Inflammatory macrophage treated with lipopolysaccharide for 1 hour (primary cell): ENCODE results near the gene JAG2.

Experiments
- DNase-seq, 2 donors: peaks; one replicate each; pipeline ENCODE4 v3.0.0-alpha.2; 2020 to 2022

The JAG2 gene

DNA sequence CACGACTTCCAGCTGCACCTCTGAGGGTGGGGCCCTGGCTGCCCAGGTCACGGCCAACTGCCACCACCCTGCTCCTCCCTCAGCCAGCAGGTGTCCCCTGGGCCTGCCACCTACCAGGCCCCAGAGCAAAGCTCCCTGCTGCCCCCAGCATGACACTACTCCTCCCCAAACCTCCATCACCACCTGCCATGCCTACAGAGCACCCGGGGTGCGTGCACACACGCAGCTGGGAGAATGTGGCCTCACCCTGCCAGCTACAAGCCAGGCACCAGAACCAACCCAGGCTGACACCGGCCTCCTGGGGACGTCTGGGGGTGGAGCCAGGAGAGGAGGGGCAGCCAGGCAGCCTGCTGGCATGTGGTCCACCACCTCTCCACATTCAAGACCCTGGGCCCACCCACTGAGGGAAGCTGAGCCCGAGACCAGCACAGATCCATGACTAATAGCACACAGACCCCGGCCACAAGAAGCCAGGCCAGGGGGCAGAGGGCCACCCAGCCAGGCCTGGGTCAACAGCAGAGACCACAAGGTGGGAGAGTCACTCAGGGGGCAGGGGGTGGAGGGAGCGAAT lies 3.4 kb downstream of the JAG2 start:
- no peak for DNase-seq

DNA sequence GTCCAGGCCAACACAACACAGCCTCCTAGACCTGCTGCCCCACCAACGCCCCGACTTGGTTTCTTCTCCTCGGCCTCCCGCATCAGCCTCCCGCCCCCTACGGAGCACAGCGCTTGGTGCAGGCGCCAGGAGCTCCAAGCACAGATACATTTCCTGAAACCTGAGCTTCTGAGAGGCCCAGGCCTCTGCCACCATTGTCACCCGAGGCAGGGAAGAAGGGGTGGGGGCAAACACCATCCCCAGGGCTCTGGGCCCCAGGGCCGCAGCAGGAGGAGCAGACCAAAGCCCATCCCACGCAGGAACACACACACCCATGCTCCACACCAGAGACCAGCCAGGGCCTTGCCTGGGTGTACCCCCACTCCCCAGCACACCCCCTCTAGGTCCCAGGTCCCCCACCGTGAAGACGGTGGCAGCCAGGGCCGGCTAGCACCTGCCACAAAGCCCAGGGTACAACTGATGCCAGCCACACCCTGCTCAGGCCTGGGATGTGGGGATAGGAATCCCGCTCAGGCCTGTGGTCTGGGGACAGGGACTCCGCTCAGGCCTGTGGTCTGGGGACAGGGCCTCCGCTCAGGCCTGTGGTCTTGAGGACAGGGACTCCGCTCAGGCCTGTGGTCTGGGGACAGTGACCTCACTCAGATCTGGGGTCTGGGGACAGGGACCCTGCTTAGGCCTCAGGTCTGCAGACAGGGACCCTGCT lies 5.4 kb downstream of the JAG2 start:
- no peak for DNase-seq

DNA sequence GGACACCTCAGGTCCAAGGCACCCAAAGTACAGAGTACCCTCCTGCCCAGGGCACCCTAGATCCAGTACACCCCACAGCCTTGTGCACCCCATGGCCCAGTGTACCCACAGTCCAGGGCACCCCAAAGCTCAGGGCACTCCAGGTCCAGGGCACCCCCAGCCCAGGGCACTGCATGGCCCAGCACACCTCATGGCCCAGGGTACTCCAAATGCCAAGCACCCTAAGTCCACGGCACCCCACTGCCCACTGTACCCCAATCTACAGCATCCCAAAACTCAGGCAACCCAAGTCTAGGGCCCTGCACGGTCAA lies 6.0 kb downstream of the JAG2 start:
- DNase-seq = no peak

DNA sequence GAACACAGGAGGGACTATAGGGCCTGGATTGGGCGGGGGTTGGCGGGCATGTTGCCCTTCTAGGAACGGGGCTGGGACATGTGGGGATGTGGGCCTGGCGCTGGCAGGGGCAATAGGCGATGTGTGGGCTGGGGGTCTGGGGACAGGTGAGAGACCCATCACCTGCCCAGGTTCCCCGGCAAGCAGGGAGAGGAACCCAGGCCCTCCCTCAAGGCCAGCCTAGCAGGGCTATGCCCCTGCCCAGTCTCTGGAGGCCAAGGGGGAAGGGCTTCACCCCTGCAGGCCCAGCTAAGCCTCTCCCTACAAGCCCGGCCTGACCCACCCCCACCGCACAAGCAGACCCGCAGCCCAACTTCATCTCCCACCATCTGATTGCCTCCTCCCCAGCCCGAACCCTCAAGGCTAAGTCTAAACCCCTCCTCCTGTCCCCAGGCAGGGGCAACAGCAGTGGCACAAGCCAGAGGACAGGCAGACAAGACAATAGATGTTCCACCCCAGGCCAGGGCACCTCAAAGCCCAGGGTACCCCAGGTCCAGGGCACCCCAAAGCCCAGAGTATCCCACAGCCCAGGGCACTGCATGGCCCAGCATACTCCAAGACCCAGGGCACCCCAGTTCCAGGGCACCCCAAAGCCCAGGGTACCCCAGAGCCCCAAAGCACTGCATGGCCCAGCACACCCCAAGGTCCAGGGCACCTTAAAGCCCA lies 6.5 kb downstream of the JAG2 start:
- DNase-seq = no peak

DNA sequence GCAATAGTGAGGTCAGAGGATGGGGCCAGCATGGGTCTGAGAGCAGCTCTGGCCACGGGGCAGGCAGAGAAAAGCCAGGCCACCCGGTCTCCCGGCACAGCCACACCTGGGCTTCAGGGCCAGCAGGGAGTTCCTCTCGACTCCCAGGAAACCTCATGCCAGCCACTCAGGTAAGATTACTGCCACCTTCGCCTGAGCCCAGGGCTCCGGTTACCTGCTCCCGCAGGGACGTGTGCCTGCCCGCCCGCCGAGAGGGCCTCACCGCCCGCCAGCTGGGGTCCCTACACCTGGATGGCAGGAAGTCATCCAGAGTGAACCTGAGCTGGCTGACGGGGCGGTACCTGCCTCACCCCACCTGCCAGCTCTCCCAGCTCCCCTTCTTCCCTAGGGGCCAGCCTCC lies 7.3 kb downstream of the JAG2 start:
- no peak for DNase-seq

DNA sequence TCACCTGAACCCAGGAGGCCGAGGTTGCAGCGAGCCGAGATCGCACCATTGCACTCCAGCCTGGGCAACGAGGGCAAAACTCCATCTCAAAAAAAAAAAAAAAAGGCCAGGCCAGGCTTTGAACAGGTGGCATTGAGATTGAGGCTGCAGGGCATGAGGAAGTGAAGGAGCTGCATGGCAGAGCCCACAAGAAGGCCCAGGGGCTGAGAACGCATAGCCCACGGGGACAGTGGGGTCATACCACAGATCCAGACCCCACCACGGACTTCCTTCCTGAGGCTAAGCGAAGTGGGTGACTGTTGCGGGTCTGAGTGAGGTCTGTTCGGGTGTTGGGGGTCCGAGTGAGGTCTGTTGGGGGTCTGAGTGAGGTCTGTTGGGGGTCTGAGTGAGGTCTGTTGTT lies 7.8 kb downstream of the JAG2 start:
- DNase-seq = no peak

DNA sequence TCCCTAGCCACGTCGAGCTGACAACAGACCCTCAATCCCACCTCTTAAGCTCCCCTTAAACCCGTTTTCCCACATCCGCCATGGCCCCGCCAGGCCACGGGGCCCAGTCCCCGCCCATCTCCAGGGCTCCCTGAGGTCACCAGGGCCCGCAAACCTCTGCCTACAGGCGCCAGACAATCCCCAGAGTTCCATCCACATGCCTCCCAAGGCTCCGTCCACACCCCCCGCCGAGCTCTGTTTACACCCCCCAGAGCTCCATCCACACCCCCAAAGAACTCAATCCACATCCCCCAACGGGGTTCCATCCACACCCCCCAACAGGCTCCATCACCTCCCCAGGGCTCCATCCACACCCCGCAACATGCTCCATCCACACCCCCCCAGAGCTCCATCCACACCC lies 9.2 kb downstream of the JAG2 start:
- DNase-seq = no peak

DNA sequence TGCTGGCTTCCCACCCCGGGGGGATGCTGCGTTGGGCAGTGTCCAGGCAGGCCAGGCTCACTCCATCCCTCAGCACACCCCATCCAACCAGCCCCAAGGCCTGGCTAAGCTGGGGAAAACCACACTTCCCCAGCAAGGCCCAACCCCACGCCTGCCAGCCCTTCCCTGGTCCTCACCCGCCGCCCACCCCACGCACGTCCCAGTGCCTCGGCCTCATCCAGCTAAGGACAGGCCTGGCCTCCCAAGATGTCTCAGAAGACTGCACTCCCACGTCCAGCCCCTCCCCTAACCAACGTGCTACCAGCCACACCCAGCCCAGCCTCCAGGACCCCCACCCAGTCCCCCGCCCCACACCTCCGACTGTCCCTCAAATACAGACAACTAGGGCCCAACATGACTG lies 9.8 kb downstream of the JAG2 start:
- DNase-seq = peak in 1 of 2 donors; percentile 16

DNA sequence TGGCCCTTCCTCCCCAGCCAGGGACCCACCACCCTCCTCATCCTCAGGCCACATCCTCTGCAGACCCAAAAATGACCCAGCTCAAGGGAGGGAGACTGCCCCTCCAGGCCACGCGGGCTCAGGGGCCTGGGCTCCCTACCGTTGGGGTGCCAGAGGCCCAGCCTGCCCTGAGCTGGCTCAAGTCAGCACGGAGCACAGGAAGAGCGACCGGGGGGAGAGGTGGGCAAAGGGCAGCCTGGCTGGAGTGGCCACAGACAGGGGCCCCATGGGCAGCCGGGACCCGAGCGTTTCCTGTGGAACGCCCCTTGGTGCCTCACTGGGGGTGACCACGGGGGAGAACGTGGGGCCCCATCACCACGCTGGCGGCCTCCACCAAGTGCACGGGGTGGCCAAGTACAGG lies 10.7 kb downstream of the JAG2 start:
- no peak for DNase-seq

DNA sequence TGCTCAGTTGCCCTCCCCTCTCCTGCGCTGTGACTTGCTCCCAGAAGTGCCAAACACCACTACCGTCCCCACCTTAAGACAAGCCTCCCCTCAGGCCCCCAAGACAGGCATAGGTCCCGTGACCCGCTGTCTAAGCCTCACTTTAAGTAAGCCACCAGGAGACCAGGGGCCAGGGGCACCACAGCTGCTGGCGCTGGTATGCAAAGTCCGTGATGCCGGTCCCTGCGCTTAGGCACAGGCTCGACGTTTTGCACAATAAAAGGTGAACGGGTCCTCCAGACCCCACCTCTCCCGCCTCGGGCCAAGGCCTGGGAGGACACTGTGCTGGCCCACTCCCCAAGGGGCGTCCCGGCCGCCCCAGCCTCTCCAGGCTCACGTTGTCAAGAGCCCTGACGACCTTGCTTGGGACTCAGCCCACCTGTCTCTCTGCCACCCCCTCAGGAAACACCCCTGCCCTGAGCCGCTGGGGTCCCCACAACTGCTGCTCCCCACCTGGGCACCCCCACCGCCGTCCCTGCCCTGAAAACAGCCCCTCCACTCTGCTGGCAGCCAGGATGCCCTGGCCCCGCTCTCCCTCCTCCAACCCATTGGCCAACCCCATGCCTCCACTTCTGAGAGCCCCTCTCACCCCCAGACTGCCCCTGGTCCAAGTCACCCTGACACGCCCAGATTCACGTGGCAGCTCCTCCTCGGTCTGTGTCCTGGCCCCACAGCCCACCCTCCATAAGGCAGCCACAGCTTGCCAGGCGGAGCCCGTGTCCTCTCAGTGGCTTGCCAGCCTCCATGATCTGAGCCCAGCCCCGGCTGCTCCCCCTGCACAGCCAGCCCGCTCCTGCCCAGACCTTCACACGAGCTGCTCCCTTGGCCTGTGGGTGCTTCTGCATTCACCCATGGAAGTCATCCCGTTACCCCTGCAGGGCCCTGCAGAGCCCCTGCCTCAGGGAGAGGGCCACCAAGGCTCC lies 11.9 kb downstream of the JAG2 start:
- no peak for DNase-seq

DNA sequence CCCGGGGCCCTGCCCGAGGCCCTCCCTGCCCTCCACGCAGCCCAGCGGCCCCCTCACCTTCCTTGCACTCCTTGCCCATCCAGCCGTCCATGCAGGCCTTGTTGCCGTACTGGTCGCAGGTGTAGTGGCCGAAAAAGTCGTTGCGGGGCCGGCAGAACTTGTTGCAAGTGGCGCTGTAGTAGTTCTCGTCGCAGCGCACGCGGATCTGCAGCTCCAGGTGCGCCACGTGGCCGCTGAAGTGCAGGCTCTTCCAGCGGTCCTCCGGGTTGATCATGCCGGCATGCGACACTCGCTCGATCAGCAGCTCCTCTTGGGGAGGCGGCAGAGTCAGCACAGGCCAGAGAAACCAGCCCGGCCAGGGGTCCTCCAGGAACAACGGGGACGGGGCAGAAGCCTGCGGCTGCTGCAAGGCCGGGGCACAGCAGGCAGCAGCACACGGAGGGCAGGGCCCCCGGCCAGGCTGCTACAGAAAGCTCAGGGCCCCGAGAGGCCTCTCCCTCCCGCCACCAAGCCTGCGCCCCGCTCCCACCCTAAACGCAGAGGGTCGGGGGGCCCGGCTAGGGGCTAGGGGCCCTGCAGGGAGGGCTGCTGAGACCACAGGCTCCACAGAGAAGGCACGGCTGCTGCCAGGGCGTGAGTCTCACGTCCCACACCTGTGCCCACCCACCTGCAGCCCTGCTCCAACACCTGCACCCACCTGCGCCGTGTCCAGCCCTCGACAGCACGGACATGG lies 12.7 kb downstream of the JAG2 start:
- no peak for DNase-seq

DNA sequence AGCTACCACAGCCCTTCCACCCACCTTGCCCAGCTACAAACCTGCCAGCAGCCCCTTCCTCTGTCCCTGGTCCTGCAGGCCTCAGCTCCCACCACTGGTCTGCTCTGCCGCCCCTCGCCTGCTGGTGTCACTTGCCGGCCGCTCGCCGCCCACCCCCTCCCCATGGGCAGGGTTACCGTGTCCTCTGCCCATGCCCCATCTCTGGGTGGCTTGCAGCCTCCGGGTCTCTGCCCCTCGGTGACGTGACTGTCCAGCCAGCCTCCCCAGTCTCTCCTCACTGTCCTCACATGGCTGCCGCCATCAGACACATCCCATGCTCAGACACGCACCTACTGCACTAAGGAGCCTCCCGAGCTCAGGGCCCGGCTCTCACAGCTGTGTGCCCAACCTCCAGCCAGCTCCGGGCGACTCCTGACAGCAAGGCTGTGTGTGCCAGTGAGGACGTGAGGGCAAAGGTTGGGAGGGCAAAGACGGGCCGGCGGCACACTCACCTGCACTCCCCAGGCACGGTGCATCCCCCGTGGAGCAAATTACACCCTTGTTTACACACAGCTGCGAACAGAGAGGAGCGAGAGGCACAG lies 13.4 kb downstream of the JAG2 start:
- no peak for DNase-seq

DNA sequence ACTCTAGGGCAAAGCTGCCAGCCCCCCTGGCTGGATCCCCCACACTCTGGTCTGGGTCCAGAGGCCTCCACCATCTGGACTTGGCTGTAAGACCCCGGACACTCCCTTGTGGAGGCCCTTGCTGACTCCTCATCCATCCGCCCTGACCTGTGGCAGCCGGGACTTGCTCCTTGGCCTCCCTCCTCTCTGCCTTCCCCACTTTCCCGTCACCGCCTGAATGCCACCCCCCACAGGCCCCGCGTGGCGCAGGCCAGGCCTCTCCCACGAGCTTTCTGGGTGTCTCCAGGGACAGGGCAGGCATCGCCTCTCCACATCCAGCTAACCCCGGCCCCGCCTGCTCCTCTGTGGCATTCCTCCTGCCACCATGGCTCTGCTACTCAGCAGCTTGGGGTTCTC lies 14.1 kb downstream of the JAG2 start:
- no peak for DNase-seq

DNA sequence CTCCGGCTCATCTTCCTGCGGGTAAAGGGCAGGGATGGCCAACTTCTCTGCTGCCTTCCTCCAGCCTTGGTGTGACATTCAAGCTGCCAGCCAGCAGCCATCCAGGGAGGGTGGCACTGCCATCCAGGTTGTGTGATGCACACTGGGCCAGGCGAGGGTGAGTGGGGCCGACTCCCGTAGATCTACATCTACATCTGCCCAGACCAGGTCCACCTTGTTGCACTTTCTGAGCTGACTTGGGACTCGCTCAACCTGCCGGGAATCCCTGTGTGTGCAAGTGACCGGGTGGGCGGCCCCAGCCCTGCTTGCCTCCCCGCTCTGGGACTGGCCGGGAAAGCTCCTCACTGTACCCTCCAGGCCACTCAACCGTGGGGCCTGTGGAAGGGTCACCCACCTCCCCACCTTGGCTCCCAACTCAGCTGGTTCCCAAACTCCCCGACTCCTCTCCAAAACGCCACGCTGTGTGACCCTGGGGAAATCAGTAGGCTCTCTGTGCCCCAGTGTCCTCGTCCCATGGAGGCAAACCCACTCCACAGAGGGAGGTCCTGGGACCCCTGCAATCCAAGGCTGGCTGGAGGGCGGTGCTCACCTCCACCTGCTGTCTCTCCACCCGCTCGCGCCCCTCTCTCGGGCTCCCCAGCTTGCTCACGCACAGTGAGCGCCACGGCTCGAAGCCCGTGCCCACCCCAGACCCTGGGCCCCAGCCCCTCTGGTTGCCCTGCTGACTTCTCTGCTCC lies 14.7 kb downstream of the JAG2 start:
- no peak for DNase-seq

DNA sequence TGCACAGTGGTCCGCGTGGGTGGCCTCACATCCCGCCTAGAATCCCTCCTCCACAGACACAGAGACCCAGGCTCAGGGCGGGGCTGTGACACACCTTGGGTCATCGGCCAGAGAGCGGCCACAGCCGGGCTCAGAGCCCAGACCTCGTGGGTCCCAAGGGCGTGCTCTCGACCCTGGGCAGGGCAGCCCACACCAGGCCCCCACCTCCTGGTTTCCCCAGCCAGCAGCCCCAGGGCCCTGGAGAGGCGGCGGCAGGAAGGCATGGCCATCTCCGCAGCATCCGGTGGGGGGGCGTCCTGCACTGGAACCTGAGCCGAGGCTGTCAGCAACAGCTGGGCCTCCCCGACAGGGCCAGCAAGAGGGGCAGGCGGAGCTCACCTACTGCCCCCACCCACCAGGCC lies 15.2 kb downstream of the JAG2 start:
- no peak for DNase-seq

DNA sequence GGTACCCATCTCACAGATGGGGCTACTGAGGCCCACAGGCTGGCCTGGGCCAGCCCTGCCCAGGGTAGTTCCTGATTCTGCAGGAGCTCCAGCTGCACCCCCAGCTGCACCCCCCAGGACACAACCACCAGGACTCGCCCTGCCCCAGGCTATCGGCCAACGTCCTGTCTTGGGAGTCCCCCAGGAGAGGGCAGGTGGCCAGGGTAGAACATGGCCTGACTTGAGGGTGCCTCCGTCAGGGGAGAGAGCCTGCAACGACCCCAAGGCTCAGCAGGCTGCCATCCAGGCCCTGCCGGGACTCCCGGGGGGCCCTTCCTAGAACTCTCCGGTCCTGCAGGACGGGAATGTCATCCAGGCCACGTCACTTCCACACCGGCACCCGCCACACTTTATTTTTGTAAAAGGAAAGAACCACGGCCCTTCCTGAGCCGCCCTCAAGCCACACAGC lies 15.8 kb downstream of the JAG2 start:
- no peak for DNase-seq

DNA sequence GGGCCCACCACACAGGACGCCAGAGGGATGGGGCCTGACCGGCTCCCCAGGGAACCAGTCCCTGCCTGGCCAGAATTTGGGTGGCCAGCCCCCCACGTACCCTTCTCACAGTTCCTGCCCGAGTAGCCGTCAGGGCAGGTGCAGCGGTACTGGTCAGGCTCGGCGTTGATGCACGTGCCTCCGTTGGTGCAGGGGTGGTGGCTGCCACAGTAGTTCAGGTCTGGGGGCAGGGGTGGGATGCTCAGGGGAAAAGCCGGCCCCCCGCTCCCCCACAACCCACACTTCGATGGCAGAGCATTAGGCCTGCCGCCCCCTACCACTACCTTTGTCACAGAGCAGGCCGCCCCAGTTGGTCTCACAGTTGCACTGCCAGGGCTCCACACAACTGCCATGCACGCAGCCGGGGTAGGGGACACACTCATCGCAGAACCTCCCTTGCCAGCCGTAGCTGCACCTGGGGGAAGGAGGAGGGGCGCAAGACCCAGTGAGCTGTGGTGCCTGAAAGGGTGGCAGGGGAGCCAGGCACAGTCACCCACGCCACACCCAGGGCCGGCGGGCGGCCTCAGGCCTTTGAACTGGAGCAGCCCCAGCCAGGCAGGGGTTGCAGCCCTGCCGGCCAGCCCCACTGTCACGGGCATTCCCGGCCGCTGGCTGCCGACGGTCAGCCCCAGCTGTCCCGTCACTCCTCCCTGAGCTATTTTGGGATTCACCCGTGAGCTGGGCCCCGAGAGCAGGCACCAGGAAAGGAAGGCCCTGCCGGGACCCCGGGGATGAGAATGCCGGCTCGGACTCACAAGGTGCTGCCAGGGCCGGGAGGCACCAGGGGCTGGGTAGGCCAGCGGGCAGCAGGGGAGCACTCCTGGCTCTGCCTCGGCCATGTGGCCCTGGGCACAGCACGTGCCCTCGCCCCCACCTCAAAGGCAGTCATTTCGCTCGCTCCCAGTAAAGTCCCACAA lies 16.5 kb downstream of the JAG2 start:
- no peak for DNase-seq

DNA sequence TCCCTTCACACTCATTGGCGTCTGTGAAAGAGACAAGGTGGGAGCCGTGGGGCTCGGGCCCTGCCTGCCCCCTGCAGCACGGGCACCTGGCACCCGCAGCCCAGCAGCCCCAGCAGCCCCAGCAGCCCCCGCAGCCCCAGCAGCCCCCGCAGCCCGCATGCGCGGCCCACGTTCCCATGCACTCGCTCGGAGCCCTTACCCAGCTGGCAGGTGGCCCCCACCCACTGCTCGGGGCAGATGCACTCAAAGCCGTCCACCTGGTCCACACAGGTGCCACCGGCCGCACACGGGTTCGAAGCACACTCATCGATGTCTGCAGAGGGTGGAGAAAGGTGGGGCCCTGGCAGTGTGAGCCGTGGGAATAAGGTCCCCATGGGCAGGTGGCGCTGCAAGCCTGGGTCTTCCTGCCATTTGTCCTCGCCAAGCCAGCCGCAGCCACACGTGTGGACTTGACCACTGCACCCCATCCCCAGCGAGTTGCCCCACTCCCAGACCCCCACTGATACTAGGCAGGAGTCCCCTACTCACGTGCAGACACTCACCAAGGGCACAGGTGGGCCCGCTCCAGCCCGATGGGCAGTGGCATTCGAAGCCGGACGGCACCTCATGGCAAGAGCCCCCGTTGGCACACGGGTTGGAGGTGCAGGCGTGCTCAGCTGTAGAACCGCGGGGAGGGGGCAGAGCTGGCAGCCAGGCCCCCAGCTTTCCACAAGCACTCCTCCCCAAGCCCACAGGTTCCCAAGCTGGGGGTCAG lies 17.3 kb downstream of the JAG2 start:
- DNase-seq = no peak

DNA sequence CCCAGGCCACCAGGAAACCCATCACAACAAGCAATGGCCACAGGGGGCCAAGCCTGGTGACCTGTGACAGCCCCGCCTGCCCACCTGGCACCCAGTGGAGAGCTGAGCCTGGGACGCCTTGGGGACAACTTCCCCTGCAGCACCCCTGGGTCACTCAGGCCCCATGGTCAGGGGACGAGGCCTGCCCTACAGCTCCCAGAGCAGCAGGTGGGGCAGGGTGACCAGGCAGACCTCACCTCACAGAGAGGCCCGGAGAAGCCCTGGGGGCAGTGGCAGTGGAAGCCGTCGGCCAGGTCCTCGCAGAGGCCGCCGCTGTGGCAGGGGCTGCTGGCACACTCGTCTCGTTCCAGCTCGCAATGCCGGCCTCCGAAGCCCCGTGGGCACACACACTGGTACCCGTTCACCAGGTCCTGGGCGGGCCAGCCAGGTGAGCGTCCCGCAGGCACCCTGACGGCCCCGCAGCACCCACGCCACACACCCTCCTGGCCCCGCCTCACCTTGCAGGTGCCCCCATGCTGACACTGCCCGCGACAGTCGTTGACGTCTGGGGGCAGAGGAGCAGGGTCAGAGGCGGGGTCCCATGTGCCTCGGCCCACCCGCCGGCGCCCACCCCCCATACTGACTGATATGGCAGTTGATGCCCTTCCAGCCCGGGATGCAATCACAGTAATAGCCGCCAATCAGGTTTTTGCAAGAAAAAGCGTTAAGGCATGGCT lies 18.1 kb downstream of the JAG2 start:
- no peak for DNase-seq
